ENCODE measurements around the gene INHBA. TPM values are rescaled to one million over a fixed set of nuclear protein-coding genes. Genes with fewer than 3 reads are reported as not detected.

INHBA gene
- total RNA-seq, 2 donors from 2014 or later: 0.52 TPM; not detected in 1

DNA sequence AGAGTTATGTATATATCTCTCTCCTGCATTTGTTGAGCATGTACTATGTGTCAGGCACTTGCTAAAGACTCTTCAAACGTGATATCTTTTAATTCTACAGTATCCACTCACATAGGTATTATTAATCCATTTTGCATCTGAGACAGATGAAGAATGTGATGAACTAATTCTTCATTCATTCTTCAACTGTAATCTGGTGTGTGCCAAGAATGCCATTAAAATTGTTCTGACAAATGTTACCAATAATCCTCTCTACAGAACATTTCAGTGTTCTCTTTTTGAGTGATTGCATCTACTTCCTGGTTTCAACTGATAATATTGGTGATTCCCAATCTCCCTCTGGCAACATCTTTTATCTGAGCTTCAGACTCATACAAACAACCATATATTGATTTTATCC is 18.0 kb upstream of the INHBA start:
- Histone ChIP-seq H3K9me3 (no peaks in the 10 kb centered on the region), H3K36me3 (replicated peaks in 1 of 2; ENCODE audit: insufficient read depth in 1 of 2, low read depth in 2 of 2) (no peaks in the 10 kb centered on the region), H3K4me1 (no peaks in the 10 kb centered on the region), H3K27ac (no peak overlapping the region), H3K27me3 (no peaks in the 10 kb centered on the region), H3K4me3 (no peak overlapping the region)
- TF ChIP-seq, protein P1, sequence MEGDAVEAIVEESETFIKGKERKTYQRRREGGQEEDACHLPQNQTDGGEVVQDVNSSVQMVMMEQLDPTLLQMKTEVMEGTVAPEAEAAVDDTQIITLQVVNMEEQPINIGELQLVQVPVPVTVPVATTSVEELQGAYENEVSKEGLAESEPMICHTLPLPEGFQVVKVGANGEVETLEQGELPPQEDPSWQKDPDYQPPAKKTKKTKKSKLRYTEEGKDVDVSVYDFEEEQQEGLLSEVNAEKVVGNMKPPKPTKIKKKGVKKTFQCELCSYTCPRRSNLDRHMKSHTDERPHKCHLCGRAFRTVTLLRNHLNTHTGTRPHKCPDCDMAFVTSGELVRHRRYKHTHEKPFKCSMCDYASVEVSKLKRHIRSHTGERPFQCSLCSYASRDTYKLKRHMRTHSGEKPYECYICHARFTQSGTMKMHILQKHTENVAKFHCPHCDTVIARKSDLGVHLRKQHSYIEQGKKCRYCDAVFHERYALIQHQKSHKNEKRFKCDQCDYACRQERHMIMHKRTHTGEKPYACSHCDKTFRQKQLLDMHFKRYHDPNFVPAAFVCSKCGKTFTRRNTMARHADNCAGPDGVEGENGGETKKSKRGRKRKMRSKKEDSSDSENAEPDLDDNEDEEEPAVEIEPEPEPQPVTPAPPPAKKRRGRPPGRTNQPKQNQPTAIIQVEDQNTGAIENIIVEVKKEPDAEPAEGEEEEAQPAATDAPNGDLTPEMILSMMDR (IDR thresholded peaks at IDR 0.05): no peak
- no peak for TF ChIP-seq POLR2A (IDR thresholded peaks at IDR 0.05)
- ATAC-seq (no peak), DNase-seq (no peak)
- WGBS, 2 donors: 17 to 35% methylated on average over 1 of the region's 1 CpG
- intact Hi-C loops (cut with DNase I): no loop called here

DNA sequence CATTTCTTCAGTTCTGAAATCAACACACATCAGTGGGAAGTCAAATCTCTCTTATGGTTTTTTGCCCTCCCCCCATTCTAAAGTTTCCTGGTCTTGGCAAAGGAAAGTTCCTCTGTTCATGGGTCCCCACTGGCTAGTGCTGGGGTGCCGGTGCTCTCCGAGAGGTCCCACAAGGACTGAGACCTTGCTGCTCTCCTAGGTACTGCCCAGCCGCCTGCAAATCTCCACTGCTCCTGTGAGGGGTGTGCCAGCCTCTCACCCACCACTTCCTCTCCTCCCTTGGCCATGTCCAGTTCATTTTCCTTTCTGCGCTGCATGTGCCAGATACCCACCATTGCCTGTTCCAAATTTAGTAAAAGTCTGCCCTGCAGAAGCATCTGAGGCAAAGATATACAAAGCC is 17.2 kb upstream of the INHBA start:
- no peak for TF ChIP-seq POLR2A (IDR thresholded peaks at IDR 0.05)
- TF ChIP-seq, protein P1 (IDR thresholded peaks at IDR 0.05): no peak
- WGBS, 2 donors: 86 to 90% methylated on average over 4 of the region's 4 CpGs
- intact Hi-C loops (cut with DNase I): no loop called here

DNA sequence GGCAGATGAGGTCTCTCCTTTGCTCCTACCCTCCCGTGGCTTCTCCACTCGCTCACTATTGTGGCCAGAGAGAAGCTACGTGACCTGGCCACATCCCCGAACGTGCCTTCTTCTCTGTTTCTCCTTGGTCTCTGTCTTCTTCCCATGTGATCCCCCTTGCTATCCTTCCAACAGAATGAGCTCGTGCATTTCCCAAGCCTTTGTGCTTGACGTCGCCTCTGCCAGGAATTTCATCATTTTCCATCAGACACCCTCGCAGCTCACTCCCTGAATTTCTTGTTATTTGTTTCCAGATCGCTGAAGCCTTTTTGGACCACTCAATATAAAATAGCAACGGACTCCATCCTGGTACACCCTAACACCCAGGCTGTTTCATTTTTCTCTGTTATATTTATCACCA is 13.8 kb upstream of the INHBA start:
- no peak for ATAC-seq
- H3K4me1 ChIP-seq: no peaks in the 10 kb centered on the region
- intact Hi-C loops (cut with DNase I): no loop called here
- H3K27me3 ChIP-seq: no peaks in the 10 kb centered on the region
- H3K27ac ChIP-seq: no peak overlapping the region
- no peak for DNase-seq
- WGBS, 2 donors: 62 to 71% methylated on average over 11 of the region's 11 CpGs
- H3K9me3 ChIP-seq: no peaks in the 10 kb centered on the region
- H3K36me3 ChIP-seq (replicated peaks in 1 of 2; ENCODE audit: insufficient read depth in 1 of 2, low read depth in 2 of 2): no peaks in the 10 kb centered on the region
- no peak for TF ChIP-seq POLR2A (IDR thresholded peaks at IDR 0.05)
- TF ChIP-seq, protein P1 (IDR thresholded peaks at IDR 0.05): no peak
- no peak overlapping the region for H3K4me3 ChIP-seq

More for the DNA sequence above, 17.2 kb upstream of the INHBA start:
- Histone ChIP-seq H3K4me1 (no peaks in the 10 kb centered on the region), H3K9me3 (no peaks in the 10 kb centered on the region), H3K36me3 (replicated peaks in 1 of 2; ENCODE audit: insufficient read depth in 1 of 2, low read depth in 2 of 2) (no peaks in the 10 kb centered on the region), H3K27me3 (no peaks in the 10 kb centered on the region), H3K4me3 (no peak overlapping the region), H3K27ac (no peak overlapping the region)
- ATAC-seq (no peak), DNase-seq (no peak)

DNA sequence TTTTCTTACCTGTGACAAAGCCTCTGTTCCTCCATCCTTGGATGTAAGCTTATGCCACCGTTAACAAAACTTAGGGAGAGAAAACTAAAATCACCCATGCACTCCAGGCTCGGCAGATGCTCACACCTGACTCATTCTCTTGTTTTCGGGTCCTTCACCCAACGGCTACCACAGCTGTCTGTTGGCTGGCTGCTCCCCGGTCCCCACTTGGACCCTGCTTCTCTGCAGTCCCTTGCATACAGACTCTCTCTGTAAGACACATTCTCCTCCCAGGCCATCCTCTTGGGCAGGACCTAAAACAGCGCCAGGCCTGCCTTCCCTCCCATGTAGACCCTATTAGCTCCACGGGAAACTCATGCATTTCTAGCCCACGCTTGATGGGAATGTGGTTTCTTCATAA is 12.1 kb upstream of the INHBA start:
- DNase-seq (no peak), ATAC-seq (no peak)
- H3K27me3 ChIP-seq: no peaks in the 10 kb centered on the region
- no peaks in the 10 kb centered on the region for H3K36me3 ChIP-seq (replicated peaks in 1 of 2; ENCODE audit: insufficient read depth in 1 of 2, low read depth in 2 of 2)
- H3K27ac ChIP-seq: no peak overlapping the region
- no peak overlapping the region for H3K4me3 ChIP-seq
- no peaks in the 10 kb centered on the region for H3K4me1 ChIP-seq
- H3K9me3 ChIP-seq: no peaks in the 10 kb centered on the region
- TF ChIP-seq POLR2A (IDR thresholded peaks at IDR 0.05): no peak
- TF ChIP-seq, protein P1 (IDR thresholded peaks at IDR 0.05): no peak
- intact Hi-C loops (cut with DNase I): no loop called here
- 62 to 69% methylated on average over 8 of the region's 8 CpGs for WGBS, 2 donors

DNA sequence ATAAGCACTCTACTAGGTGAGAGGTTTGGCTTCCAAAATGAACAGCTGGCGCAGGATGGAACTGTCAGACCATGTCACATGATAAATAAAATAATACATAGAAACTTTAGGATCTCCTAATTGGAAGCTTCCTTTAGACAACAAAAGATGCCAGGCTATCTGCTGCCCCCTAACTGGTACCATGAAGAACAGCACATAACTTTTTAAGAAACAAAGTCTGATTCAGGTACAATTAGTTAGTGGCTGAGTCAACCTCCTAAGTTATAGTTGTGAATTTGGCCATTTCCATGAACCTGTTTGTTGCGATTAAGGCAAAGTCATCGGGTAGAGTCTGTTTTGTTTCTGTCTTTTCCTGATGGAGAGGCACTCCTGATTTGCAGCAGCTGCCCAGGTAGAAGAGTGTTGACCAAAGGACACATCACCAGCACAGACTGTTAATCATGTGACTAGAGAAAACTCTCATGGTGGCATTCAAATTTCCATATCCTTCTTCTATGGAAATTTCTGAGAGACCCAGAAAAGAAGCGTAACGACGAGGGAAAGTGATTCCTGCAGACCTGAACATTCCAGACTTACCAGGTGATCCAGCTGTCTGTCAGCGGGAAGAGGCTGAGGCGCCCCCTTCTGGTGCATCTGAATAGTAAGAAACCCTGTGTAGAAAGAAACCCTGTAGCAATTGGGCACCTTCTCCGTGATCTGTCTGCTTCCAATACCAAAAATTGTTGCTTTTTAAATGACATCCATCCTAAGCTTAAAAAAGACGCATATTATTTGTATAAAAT is 8.6 kb upstream of the INHBA start:
- no peak for TF ChIP-seq POLR2A (IDR thresholded peaks at IDR 0.05)
- TF ChIP-seq, protein P1 (IDR thresholded peaks at IDR 0.05): peak in 6 of 7 experiments; percentile 10 to 40 (median 24)
- Histone ChIP-seq H3K27ac (no peak overlapping the region), H3K4me3 (no peak overlapping the region), H3K27me3 (no peaks in the 10 kb centered on the region), H3K36me3 (replicated peaks in 1 of 2; ENCODE audit: insufficient read depth in 1 of 2, low read depth in 2 of 2) (no peaks in the 10 kb centered on the region), H3K9me3 (no peaks in the 10 kb centered on the region), H3K4me1 (no peaks in the 10 kb centered on the region)
- ATAC-seq (no peak), DNase-seq (peak; percentile 24 to 56 (median 34))
- 18 to 32% methylated on average over 10 of the region's 10 CpGs for WGBS, 2 donors
- intact Hi-C loops (cut with DNase I): no loop called here
